22Rv1 (cell line): ENCODE results near the gene SPOCK1.

ENCODE experiments used
- H3K27ac ChIP-seq: fragments of 450-650 bp; 2 replicates; pipeline ENCODE4 v1.5.1; 2017
- ZFX ChIP-seq: fragments of 450-650 bp; IDR thresholded peaks from 2 replicates; pipeline ENCODE4 v1.6.1; 2017; ENCODE audit warnings: antibody characterized with exemption, borderline replicate concordance
- TF ChIP-seq, protein P1 (sequence below): fragments of 450-650 bp; IDR thresholded peaks from 2 replicates; pipeline ENCODE4 v1.5.1; 2017; ENCODE audit warnings: mild to moderate bottlenecking

SPOCK1 gene

DNA sequence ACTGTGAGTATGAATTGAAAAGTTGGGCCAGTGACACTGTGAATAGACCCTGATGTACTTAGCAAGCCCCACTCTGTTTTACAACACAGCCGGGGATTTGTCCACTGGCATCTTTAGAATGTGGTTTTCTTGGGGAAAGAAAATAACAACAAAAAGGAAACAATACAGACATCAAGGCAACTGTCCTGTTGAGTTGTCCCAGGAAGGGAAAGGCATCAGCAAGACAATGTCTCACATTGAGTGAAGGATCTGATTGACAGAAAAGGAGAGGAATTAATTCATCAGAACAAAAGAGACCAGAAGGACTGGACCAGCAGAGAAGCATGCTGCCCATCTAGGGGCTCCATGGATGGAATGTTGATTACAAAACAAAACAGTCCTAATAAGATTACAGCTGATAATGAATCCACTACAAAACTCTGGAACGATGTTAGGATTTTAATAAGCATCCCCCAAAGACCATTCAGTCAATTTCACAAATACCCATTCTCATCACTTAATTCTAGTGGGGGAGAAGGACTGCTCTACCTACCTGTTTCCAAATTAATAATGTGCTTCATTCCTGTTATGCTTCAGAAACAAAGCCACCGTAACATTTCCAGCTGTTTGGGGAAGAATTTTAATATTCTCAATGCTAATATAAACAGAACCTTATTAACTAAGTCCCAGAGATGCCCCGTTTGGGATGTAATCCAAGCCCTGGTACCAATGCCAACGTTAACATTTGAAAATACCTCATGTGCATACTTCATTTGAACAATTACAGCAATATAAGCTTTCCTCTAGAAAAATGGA, 298.0 kb downstream of the SPOCK1 start:
- H3K27ac ChIP-seq, result no peak overlapping the region
- TF ChIP-seq, protein P1, sequence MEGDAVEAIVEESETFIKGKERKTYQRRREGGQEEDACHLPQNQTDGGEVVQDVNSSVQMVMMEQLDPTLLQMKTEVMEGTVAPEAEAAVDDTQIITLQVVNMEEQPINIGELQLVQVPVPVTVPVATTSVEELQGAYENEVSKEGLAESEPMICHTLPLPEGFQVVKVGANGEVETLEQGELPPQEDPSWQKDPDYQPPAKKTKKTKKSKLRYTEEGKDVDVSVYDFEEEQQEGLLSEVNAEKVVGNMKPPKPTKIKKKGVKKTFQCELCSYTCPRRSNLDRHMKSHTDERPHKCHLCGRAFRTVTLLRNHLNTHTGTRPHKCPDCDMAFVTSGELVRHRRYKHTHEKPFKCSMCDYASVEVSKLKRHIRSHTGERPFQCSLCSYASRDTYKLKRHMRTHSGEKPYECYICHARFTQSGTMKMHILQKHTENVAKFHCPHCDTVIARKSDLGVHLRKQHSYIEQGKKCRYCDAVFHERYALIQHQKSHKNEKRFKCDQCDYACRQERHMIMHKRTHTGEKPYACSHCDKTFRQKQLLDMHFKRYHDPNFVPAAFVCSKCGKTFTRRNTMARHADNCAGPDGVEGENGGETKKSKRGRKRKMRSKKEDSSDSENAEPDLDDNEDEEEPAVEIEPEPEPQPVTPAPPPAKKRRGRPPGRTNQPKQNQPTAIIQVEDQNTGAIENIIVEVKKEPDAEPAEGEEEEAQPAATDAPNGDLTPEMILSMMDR, result no peak
- TF ChIP-seq ZFX, result no peak

- no peak overlapping the region for H3K27ac ChIP-seq
- no peak for TF ChIP-seq ZFX
- TF ChIP-seq, protein P1, result no peak
These were observed 299.2 kb downstream of the SPOCK1 start for GRCh38 chr5:137199966-137200365.

GRCh38 chr5:137199201-137199600, 299.9 kb downstream of the SPOCK1 start:
- TF ChIP-seq, protein P1, result no peak
- no peak for TF ChIP-seq ZFX
- H3K27ac ChIP-seq, result no peak overlapping the region

DNA sequence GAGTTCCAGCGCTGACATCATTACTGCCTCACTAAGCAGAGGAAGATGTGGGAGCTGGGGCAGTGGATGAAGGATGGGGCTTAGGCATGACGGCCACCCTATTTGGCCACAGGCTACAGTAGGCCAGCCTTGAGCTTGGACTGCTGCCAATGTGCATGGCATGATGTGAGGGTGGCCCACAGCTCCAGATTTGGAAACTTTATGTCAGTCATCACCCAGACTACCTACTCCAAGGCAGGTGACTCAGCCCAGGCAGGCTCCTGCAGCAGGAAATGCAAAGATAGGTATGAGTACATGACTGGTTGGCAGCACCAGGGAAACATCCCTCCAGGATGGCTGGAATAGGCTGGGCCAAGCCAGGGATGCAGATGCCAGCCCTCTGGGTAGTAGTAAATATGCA, 303.6 kb downstream of the SPOCK1 start:
- no peak overlapping the region for H3K27ac ChIP-seq
- TF ChIP-seq ZFX, result no peak
- TF ChIP-seq, protein P1, result no peak

GRCh38 chr5:137194300-137194699, 304.8 kb downstream of the SPOCK1 start:
- no peak overlapping the region for H3K27ac ChIP-seq
- no peak for TF ChIP-seq ZFX
- TF ChIP-seq, protein P1, result no peak

- 0 out of 2 replicates have a peak overlapping the region, but pooled peaks have one; percentile 7 for H3K27ac ChIP-seq
- TF ChIP-seq, protein P1, result no peak
- no peak for TF ChIP-seq ZFX
These were observed 306.8 kb downstream of the SPOCK1 start for GRCh38 chr5:137192293-137192743.

- no peak overlapping the region for H3K27ac ChIP-seq
- TF ChIP-seq ZFX, result no peak
- TF ChIP-seq, protein P1, result no peak
These were observed 307.9 kb downstream of the SPOCK1 start for GRCh38 chr5:137191179-137191578.
